Activated T-helper 1 cell treated with Interleukin-2 at 50 U/mL for 16 hours (primary cell): ENCODE data around the gene ANXA2R.
"Not testable (repeated sequence)": the region's sequence is repeated elsewhere in the genome, so short reads cannot be mapped to it uniquely, and the experiment has no call there.

Experiments
- DNase-seq: peaks from one replicate; pipeline ENCODE4 v3.0.0-alpha.2; 2020; ENCODE audit warnings: low read depth

The ANXA2R gene

DNA sequence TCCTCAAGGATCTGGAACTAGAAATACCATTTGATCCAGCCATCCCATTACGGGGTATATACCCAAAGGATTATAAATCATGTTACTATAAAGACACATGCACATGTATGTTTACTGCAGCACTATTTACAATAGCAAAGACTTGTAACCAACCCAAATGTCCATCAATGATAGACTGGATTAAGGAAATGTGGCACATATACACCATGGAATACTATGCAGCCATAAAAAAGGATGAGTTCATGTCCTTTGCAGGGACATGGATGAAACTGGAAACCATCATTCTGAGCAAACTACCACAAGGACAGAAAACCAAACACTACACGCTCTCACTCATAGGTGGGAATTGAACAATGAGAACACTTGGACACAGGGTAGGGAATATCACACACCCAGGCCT lies 19.9 kb upstream of the ANXA2R start:
- DNase-seq, result not testable (repeated sequence)

DNA sequence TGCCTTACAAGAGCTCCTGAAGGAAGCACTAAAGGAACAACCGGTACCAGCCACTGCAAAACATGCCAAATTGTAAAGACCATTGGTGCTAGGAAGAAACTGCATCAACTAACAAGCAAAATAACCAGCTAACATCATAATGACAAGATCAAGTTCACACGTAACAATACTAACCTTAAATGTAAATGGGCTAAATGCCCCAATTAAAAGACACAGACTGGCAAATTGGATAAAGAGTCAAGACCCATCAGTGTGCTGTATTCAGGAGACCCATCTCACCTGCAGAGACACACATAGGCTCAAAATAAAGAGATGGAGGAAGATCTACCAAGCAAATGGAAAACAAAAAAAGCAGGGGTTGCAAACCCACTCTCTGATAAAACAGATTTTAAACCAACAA lies 15.0 kb upstream of the ANXA2R start:
- DNase-seq, result not testable (repeated sequence)

DNA sequence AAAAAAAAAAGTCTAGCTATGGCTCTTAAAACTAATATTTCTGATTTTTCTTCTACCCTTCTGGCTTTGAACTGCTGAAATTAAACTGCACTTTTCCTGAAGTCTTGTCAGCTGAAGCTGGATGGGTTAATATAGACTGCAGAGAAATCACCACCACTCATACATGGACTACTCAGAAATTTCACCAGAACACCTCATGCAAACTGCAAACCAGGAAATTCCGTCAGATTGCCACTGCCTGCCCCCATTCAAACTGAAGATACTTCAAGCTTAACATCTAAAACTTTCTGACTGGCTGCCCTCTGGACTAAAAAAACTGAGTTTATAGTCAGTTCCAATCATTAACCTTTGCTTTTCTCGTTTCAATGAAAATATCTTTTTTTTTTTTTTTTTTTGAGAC lies 11.6 kb upstream of the ANXA2R start:
- DNase-seq, result no peak

DNA sequence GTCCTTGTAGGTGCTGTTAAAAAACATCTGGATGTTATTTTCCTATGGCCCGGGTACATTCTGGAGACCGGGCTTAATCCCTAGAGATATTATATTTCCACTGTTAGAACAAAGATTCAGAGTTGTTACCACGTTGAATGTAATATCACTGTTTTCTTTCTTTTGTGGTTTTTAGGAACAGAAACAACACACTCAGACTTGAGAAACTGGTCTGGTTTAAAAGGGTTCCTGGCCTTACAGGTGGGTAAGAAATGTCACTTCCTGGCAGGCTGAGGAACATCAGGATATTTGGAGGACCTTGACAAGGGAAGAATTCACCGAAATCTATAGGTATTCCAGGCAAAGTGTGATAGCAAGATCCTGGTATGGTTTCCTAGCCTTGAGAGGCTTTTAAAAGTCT lies 10.3 kb upstream of the ANXA2R start:
- DNase-seq, result no peak

DNA sequence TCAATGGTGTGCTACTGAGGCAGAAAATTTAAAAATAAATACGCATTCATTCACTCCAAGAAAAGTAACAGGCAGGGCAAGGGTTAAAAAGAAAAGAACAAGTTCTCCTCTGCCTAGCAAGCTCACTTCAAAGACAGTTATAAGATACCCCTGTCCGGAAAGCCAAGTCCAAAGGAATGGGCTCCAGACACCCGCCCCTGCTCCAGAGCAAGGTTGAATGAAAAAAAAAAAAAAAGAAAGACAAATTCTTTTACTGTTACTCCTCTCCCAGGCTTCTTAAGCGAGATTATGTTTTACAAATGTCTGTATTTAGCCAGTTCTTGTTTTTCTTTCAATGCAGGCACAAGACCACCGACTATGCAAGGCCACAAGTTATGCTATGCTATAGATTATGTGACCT lies 9.1 kb upstream of the ANXA2R start:
- no peak for DNase-seq

DNA sequence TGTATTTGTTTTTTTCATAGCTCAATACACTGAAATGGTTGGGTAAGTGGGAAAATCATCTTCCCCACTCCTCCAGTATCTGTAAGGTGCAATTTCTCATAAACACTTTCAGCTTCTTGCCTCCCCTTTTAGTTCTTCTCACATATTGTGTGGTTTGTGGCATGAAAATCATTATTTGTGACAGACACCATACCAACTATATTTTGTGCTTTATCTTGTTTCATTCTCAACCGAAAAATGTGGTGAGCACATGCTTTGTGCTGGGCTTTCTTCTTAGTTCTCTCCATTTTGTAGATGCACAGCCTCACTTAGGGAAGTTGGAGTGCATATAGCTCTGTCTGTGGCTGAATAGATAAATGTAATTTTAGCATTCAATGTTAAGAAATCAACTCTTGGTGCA lies 6.4 kb upstream of the ANXA2R start:
- no peak for DNase-seq

DNA sequence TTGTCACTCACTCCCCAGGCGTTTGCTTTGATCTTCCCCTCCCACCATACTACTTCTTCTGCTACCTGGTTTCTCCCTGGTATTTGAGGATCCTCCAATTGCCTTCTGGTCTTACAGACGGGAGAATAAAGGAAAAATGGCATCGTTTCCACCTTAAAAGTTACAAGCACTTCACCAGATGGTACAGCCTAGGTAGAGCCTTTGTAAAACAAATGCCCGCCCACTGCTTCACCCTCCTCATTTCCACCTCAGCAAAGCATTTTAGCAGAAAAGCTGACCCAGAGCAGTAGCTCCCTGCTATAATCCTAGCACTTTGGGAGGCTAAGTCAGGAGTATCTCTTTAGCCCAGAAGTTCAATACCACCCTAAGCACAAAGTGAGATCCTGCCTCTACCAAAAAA lies 5.1 kb upstream of the ANXA2R start:
- no peak for DNase-seq

DNA sequence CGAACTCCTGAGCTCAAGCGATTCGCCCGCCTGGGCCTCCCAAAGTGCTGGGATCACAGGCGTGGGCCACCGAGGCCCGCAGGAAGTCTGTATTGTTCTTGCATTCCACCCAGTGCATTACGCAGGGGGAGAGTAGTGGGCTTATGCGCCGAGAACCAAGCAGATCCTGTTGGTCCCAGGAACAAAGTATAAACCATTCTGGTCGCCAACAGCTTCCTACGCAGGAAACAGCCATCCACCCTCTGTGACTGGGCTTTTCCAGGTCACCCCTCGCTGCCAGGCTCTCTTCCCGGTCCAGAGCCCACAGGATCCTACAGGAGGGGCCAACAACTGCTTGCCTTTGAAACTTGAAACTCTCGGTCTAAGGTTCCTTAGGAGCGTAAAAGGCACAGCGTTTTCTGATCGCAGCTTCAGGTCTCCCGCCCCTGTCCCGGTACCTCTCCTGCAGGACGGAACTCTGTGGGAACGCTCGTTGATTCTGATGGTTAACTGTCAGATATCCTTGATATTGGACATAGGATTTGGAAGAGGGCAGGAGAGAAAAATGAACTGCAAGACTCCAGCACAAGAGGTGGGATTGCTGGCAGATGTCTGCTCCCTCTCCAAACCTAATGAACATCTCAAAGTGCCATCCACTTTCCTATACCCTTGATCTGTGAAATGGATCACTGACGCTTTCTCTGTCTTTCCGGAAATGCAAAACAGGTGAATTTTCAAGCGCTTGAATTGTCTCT lies 4.2 kb upstream of the ANXA2R start:
- no peak for DNase-seq

DNA sequence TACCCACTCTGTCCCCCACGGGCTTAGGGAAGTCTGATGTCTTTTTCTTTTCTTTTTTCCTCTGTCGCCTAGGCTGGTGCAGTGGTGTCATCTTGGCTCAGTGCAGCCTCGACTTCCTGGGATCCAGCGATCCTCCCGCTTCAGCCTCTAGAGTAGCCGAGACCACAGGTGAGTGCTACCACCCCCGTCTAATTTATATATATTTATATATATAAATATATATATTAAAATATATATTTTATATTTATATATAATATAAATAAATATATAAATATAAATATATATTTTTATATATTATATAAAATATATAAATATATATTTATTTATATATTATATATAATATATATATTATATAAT lies 3.3 kb upstream of the ANXA2R start:
- DNase-seq, result no peak

DNA sequence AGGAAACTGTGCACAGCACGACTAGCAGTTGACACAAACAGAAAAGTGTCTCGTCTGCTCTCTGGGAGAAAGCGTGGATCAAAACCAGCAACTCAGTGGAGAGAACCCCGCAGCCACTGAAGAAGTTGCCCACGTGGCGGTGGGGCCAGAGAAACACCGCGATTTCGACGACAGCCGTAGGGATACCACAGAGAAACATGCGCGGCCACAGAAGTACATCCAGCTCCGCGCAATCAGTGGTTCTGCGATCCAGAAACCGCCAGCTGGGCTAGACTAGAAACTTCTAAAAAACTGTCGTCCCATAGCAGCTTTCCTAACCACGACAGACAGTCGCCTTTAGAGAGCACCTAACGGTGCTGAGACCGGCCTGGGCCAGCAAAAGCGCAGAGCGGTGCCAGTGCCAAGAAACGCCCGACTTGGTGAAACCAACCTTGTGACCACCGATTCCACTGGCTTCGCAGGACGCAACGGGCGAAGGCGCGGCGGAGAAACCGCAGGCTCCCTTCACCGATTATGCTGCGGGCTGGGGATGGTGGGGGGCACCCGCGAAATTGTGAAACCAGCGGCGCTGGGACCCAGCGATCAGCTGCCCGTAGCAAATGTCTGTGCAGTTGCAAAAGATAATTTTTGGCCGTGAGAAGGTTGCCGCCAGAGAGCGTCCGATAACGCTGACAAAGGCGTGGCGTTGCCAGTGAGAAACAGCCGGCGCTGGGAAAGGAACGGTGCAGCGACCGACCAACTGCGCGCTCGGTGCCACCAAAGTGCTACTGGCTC lies 2.7 kb upstream of the ANXA2R start:
- DNase-seq, result peak; percentile 45

DNA sequence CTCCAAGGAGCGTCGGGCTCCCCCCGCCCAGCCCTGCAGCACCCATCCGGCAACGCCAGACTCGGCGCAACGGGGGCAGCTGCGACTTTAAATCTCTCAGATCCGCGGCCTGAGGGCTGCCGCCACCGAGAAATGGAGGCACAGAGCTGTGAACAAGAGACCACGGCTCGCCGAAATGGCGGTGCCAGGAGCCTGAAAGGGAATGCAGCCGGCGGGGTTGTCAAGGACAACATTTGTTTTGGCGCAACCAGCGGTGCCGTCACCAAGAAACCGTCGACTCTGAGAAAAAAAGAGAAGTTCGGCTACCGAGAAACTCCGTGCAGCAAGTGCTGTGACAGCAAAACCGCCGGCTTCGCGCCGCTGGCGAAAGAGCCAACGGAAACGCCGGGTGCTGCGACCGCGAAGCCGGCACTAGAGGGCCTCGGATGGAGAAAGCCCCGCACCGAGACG lies 2.1 kb upstream of the ANXA2R start:
- DNase-seq, result peak; percentile 79

DNA sequence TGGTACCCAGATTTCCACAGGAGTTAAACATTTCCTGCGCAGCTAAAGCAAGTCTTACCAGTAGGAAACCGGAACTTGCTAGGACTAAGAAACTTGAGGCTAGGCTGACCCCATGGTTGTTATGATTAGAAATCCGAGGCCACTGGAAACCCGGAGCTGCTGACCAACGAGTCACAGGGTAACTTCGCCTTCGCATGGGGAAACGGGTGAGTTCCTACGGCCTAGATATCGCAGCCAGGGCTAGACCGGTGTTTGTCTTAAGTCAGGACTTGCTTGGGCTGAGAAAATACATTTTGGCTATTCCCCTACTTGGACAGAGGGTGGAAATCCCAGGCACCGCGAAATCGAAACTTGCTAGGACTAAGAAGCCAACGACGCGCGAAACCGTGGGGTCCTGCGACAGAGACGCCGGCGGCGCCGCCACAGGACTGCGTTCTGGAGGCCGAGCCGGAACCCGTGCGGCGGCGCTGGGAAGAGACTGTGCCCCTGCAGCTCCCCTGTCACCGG lies 1.6 kb upstream of the ANXA2R start:
- DNase-seq, result no peak

DNA sequence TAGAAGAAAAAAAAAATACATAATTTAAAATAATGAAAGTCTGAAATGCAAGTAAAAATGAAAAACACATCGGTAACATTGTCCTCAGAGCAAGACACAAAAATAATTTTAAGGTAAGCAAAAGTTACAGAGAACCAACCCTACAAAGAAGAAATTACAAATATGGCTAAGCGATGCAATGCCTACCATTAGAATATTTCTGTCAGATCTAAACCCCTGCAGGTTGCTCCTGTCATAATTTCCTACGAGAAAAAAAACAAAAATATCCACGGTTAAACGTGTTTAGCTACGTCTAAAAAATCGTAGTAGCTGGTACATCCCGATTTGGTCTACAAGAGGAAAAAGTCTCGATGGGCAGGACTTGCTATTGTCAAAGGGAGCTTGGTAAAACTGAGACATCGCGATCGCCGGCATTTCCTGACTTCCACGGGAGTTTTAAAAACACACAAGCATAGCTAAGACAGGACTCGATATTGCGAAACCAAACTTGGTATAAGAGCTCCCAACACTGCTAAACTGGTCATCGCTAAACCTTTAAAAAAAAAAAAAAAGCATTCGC lies 1.1 kb upstream of the ANXA2R start:
- no peak for DNase-seq

DNA sequence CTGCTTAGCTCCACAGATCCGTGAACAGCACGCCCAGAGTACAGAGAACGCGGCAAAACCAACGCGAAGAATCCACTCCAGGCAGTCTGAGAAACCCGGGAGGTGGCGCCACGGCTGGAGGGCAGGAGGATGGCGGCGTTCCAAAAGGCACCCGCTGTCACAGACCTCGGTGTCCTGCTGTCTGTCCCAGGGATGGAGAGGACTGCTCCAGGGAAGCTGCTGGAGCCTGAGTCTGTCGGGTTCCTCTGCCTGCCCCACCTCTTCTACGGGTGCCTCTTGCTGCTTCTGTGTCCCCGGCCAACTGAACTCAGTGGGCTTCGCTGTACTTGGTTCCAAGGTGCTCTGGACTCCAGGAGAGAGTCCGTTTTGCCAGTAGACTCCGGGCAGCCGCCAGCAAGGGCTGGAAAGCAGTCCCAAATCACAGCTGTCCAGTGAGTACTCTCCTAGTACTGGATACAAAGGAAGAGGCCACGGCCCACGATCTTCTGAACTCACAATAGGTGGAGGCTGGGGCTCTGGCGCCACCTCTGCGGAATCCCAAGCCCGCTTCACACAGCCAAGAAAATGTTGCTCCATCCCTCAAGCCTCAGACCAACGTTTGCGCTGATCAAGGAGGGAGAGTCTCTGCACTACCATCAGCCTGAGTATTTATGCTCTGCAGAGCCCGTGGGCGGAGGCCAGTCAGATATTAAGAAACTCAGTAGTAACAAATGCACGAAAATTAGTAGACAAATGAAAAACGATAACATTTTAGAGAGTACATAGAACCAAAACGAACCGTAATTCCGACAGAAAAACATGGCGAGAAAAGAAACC lies 440 bp downstream of the ANXA2R start:
- peak; percentile 56 for DNase-seq

DNA sequence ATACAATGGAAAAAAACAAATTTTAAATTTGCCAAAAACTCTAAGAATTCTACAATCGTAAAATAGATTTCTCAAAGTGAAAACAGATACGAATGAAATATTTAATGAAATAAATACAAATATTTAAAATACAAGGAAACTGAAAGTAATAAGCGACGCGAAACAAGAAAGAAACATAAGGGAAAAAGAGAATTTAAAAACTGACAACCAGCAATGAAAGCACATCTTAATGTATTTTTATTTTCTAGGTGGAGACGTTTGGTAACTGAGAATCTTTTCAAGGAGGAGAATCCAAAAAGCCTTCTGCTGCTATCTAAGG lies 1.0 kb downstream of the ANXA2R start:
- DNase-seq, result no peak

DNA sequence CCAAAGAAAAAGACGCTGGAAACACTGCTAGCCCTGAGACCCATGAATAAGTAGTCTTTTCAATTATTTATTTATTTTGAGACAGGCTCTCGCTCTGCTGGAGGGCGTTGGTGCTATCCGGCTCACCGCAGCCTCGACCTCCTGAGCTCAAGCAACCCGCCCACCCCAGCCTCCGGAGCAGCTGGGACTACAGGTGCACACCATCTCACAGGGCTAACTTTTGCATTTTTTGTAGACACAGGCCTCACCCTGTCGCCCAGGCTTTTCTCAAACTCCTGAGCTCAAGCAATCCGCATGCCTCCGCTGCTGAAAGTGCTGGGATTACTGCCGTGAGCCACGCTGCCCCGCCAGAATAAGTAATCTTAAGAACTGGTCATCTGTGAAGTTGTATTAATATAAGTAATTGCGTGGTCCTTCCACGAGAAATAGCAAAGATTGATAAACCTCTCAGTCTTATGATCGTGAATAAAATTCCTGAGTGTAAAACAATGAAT lies 1.6 kb downstream of the ANXA2R start:
- DNase-seq, result peak; percentile 25

DNA sequence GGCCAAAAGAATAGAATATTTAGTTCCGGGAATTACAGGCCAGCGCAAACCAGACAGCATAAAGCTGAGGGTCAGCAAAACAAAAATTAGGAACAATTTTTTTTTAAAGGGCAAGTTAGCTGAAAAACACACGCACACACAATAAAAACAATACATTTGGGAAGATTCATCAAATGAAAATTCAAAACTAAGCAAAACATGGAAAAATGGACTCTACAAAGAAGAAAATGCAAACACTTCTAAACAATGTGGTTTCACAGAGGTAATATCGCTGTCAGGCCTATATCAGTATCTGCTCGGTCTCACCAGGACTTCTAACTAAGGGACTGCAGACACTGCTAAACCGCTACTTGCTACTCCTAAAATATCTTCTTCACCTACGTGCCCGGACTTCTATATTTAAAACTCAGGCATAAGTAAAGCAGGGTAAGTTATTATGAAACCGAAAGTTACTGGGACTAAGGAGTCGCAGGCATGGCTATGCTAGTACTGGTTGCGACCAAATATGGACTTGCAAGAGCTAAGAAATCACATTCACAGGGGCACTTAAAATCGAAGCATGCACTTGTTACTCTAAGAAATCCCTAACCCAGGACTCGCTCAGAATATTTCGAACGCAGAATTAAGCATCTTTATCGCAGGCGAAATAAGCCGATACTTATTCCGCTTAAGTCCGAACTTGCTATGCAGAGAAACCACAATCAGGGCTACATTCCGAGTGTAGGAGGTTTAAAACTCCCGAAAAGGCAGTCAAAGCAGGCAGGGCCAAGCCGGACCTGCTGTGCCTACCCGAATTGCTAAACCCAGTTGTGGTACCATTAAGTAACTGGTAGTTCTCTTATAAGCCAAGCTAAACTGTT lies 2.3 kb downstream of the ANXA2R start:
- DNase-seq, result no peak

DNA sequence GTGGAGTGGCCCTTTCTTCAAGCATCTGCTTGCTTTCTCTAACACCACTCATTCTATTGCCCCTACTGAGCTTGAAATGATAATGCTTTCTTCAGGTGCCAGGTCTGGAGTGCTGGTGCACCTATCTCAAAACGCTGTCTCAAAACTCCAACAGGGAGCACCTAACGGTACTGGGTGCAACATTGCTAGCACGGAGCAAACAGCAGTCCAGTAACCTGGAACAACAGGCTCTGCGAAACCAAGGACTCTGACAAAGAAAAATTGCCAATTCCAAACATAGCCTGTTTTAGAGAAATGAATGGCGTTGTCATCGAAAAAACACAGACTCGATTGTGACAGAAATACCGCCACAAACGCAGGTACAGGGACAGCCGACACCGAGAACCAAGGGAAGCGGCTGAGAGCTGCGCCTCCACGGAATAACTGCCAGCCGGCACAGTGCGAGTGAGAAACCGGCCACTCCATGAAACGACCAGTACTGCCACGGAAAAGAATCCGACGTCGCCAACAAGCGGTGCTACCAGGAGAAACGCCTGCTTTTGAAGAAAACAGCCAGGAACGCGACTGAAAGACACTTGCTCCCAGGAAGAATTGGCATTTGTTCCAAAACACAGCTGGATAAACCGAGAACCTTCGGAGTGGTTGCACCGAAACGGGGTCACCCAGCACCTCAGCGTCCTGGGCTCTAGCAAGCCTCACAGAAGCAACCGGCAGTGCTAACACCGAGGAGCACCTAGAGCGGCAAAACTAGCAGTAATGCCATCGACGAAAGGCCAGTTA lies 3.1 kb downstream of the ANXA2R start:
- no peak for DNase-seq

DNA sequence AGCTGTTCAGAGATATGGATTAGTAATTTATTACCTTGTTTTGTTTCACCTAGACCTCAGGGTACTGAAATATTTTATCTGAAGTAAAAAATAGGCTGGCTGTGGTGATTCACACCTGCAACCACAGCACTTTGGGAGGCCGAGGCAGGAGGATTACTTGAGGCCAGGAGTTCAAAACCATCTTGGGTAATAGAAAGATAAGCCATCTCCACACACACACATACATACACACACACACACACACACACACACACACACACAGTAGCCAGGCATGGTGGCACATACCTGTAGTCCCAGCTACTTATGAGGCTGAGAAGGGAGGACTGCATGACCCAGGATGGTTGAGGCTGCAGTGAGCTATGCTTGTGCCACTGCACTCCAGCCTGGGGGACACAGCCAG lies 3.7 kb downstream of the ANXA2R start:
- no peak for DNase-seq

DNA sequence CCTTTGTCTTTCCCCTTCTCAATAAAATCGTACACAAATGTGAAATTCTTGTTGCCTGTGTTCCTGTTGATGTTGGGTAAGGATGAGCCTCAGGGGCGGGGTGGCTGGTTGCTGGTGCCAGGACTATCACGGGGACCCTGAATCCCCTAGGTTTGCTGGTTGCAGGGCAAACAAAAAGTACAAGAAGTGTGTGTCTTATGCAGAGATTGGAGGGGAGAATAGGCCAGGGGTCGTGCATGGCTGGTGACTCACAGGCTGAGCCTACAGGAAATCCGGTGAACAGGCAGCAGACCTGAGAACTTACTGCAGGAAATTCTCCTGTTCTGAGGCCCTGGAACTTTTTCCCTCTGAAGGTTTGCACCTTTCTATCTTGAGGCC lies 5.5 kb downstream of the ANXA2R start:
- no peak for DNase-seq
